HG03460 (cell line): ENCODE results near the gene C16orf74.

ENCODE experiments used
- ATAC-seq: cut with Tn5 transposase; IDR thresholded peaks from one replicate; pipeline ENCODE4 v1.9.1; 2021; ENCODE audit not compliant: unreplicated experiment

C16orf74 gene

GRCh38 chr16:85659805-85660511 lies 90.9 kb downstream of the C16orf74 start:
- ATAC-seq: peak; percentile 56

DNA sequence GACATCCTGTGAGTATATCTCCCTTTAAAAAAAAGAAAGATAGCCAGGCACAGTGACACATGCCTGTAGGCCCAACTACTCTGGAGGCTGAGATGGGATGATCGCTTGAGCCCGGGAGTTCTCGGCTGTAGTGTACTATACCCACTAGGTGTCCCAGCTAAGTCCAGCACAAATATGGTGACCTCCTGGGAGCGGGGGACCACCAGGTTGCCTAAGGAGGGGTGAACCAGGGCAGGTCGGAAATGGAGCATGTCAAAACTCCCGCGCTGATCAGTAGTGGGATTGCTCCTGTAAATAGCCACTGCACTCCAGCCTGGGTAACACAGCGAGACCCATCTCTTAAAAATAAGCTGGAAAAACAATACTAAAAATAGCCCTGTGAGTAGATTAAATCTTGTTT lies 91.6 kb downstream of the C16orf74 start:
- no peak for ATAC-seq

GRCh38 chr16:85658504-85659326 lies 92.2 kb downstream of the C16orf74 start:
- ATAC-seq: no peak

GRCh38 chr16:85657996-85658395 lies 92.9 kb downstream of the C16orf74 start:
- no peak for ATAC-seq
